ENCODE data around the gene CFAP97.

GRCh38 chr4:185242749-185243533 is 39.1 kb upstream of the CFAP97 start:
- TF ChIP-seq EZH2 (IDR thresholded peaks at IDR 0.05) (no peak), POLR2AphosphoS5 (IDR thresholded peaks at IDR 0.05; ENCODE audit: borderline replicate concordance, low read depth, low read length) (no peak), FOXP2 (optimal IDR thresholded peaks at IDR 0.05; ENCODE audit: control extremely low read depth, extremely low read length, insufficient read depth) (no peak)
